A549 (cell line): ENCODE data around the gene IL22RA2. TPM values are rescaled to one million over a fixed set of nuclear protein-coding genes. Genes with fewer than 3 reads are reported as not detected.

Experiments used
- ATAC-seq, 2 experiments: fragments of 200-7000 bp in 1 of 2; fragments of >200 bp in 1 of 2; cut with Nextera tagmentation in 1 of 2; cut with Tn5 transposase in 1 of 2; 3 replicates each; pipeline versions ENCODE4 v1.8.0 to v1.9.1; 2018 to 2020; ENCODE audit warnings: mild to moderate bottlenecking in 1 of 2, moderate library complexity in 1 of 2
- CTCF ChIA-PET: fragments of 300-600 bp; sonication (Branson Sonifier 250); formaldehyde crosslinking; extraction: SDS; loops from one replicate; lab custom pipeline; 2021; ENCODE audit warnings: antibody characterized with exemption, inconsistent platforms; lab: Yijun Ruan, JAX
- POLR2A ChIA-PET: fragments of 350-600 bp; formaldehyde crosslinking; extraction: SDS; loops from one replicate; lab custom pipeline; 2021; ENCODE audit warnings: antibody characterized with exemption, inconsistent platforms; lab: Yijun Ruan, JAX
- DNase-seq, 2 experiments: peaks; one replicate each; pipeline versions ENCODE4 v3.0.0 to v3.0.0-alpha.2; 2011 to 2016; ENCODE audit warnings: low read depth in 1 of 2, low spot score in 1 of 2
- FAIRE-seq: peaks from 2 replicates; lab custom pipeline; 2011; peaks lifted over from hg19 to GRCh38; lab: Jason Lieb, UNC
- H3K27ac ChIP-seq, 2 experiments: fragments of >200 bp; sonication (Bioruptor Twin); formaldehyde crosslinking; 3 replicates each; pipeline ENCODE4 v1.5.1; 2016 to 2017
- H3K4me1 ChIP-seq: fragments of >200 bp; sonication (Bioruptor Twin); formaldehyde crosslinking; 3 replicates; pipeline ENCODE4 v1.6.1; 2016
- H3K4me2 ChIP-seq: fragments of >200 bp; sonication (Bioruptor Twin); formaldehyde crosslinking; 3 replicates; pipeline ENCODE4 v1.6.1; 2016
- H3K4me3 ChIP-seq: fragments of >200 bp; sonication (Bioruptor Twin); formaldehyde crosslinking; 3 replicates; pipeline ENCODE4 v1.5.1; 2016
- H3K9me3 ChIP-seq: fragments of >200 bp; sonication (Bioruptor Twin); formaldehyde crosslinking; 3 replicates; pipeline ENCODE4 v1.6.1; 2016
- ATOH8 ChIP-seq: fragments of 250-450 bp; sonication (Bioruptor Pico); IDR thresholded peaks from 2 replicates; pipeline ENCODE4 v1.5.0; 2020; ENCODE audit warnings: low read depth, mild to moderate bottlenecking, moderate library complexity
- CBX8 ChIP-seq: fragments of 200-600 bp; sonication (generic); IDR thresholded peaks from 2 replicates; pipeline ENCODE4 v1.6.1; 2016
- CHD4 ChIP-seq: fragments of 200-600 bp; sonication (generic); IDR thresholded peaks from 2 replicates; pipeline ENCODE4 v1.6.1; 2016; ENCODE audit warnings: antibody characterized with exemption, mild to moderate bottlenecking, borderline replicate concordance
- ESRRA ChIP-seq: fragments of 150-350 bp; IDR thresholded peaks from 2 replicates; pipeline ENCODE4 v1.6.1; 2014; ENCODE audit warnings: mild to moderate bottlenecking, low read length, borderline replicate concordance
- FOSB ChIP-seq: fragments of 250-450 bp; sonication (Bioruptor Pico); IDR thresholded peaks from 2 replicates; pipeline ENCODE4 v1.5.0; 2020; ENCODE audit warnings: mild to moderate bottlenecking, moderate library complexity
- FOSL2 ChIP-seq, 2 experiments: fragments of 450-650 bp in 1 of 2; fragments of >200 bp in 1 of 2; sonication (Bioruptor Twin) in 1 of 2; formaldehyde crosslinking; IDR thresholded peaks; 2 replicates each; pipeline versions ENCODE4 v1.5.0 to v1.6.1; 2016 to 2020; ENCODE audit warnings: mild to moderate bottlenecking in 1 of 2, moderate library complexity in 1 of 2
- GATA3 ChIP-seq: IDR thresholded peaks from 2 replicates; pipeline ENCODE4 v1.6.1; 2012; ENCODE audit warnings: borderline replicate concordance
- HES2 ChIP-seq: fragments of >200 bp; sonication (Bioruptor Twin); formaldehyde crosslinking; IDR thresholded peaks from 2 replicates; pipeline ENCODE4 v1.6.1; 2016
- HOXB13 ChIP-seq: fragments of 250-450 bp; sonication (Bioruptor Pico); IDR thresholded peaks from 2 replicates; pipeline ENCODE4 v1.5.0; 2020; ENCODE audit warnings: low read depth, mild to moderate bottlenecking, moderate library complexity
- HOXB5 ChIP-seq: fragments of 250-450 bp; sonication (Bioruptor Pico); IDR thresholded peaks from 2 replicates; pipeline ENCODE4 v1.5.0; 2020; ENCODE audit warnings: mild to moderate bottlenecking, moderate library complexity
- JUN ChIP-seq, 2 experiments: fragments of >200 bp; sonication (Bioruptor Twin); formaldehyde crosslinking; IDR thresholded peaks; 2 replicates in 1 of 2; 3 replicates in 1 of 2; pipeline ENCODE4 v1.6.1; 2016 to 2017
- JUNB ChIP-seq: fragments of >200 bp; sonication (Bioruptor Twin); formaldehyde crosslinking; IDR thresholded peaks from 2 replicates; pipeline ENCODE4 v1.6.1; 2016
- MAZ ChIP-seq: fragments of 150-350 bp; IDR thresholded peaks from 2 replicates; pipeline ENCODE4 v1.6.1; 2014; ENCODE audit warnings: antibody characterized with exemption, low read depth, low read length, borderline replicate concordance
- MYC ChIP-seq: IDR thresholded peaks from 2 replicates; pipeline ENCODE4 v1.6.1; 2012; ENCODE audit warnings: mild to moderate bottlenecking, inconsistent platforms, low read length, improper control_type of control experiment, borderline replicate concordance
- NFE2L2 ChIP-seq: fragments of 150-350 bp; conservative IDR thresholded peaks from 2 replicates; pipeline ENCODE4 v1.6.1; 2014; ENCODE audit warnings: low read length
- NR3C1 ChIP-seq: fragments of >200 bp; sonication (Bioruptor Twin); formaldehyde crosslinking; IDR thresholded peaks from 3 replicates; pipeline ENCODE4 v1.6.1; 2017
- PBX3 ChIP-seq: IDR thresholded peaks from 2 replicates; pipeline ENCODE4 v1.6.1; 2012
- PHF8 ChIP-seq: fragments of 200-600 bp; sonication (generic); IDR thresholded peaks from 2 replicates; pipeline ENCODE4 v1.6.1; 2016; ENCODE audit warnings: low read depth, mild to moderate bottlenecking, antibody characterized with exemption, moderate library complexity, borderline replicate concordance
- POLR2A ChIP-seq: IDR thresholded peaks from 2 replicates; pipeline ENCODE4 v1.6.1; 2012; ENCODE audit warnings: mild to moderate bottlenecking, low read length
- POLR2AphosphoS2 ChIP-seq: conservative IDR thresholded peaks from 2 replicates; pipeline ENCODE4 v1.6.1; 2012; ENCODE audit warnings: low read length, improper control_type of control experiment, inconsistent platforms
- RAD21 ChIP-seq, 2 experiments: fragments of >200 bp in 1 of 2; sonication (Bioruptor Twin) in 1 of 2; formaldehyde crosslinking in 1 of 2; IDR thresholded peaks in 1 of 2; conservative IDR thresholded peaks in 1 of 2; 2 replicates in 1 of 2; 3 replicates in 1 of 2; pipeline ENCODE4 v1.6.1; 2012 to 2018; ENCODE audit warnings: inconsistent platforms in 1 of 2
- SMC3 ChIP-seq: fragments of >200 bp; sonication (Bioruptor Twin); formaldehyde crosslinking; IDR thresholded peaks from 3 replicates; pipeline ENCODE4 v1.6.1; 2018; ENCODE audit warnings: inconsistent platforms
- SREBF2 ChIP-seq: fragments of 450-650 bp; IDR thresholded peaks from 2 replicates; pipeline ENCODE4 v1.6.1; 2014; ENCODE audit warnings: mild to moderate bottlenecking, moderate library complexity
- TFCP2L1 ChIP-seq: fragments of 250-450 bp; sonication (Bioruptor Pico); IDR thresholded peaks from 2 replicates; pipeline ENCODE4 v1.5.0; 2021; ENCODE audit warnings: mild to moderate bottlenecking
- USF2 ChIP-seq: fragments of 450-650 bp; IDR thresholded peaks from 2 replicates; pipeline ENCODE4 v1.6.1; 2014; ENCODE audit warnings: antibody characterized with exemption
- ZC3H11A ChIP-seq: fragments of 450-650 bp; IDR thresholded peaks from 2 replicates; pipeline ENCODE4 v1.6.1; 2014; ENCODE audit warnings: antibody characterized with exemption, mild to moderate bottlenecking
- WGBS: methylation state at CpG from one replicate; pipeline ENCODE4 v1.1.6; 2017; ENCODE audit errors: missing lambda C conversion rate; 5-methylcytosine and 5-hydroxymethylcytosine counted together
- polyA plus RNA-seq, 4 experiments: library from polyadenylated mRNA; depleted of rRNA in 3 of 4; stranded (reverse); fragments of >200 nt; fragmentation: RNase III in 1 of 4; extraction: RNeasy Plus Mini Kit Qiagen cat#74134 plus additional on column Dnase treatment in 1 of 4; gene quantifications; 2 replicates in 3 of 4; 3 replicates in 1 of 4; pipeline ENCODE4 v1.2.3, GENCODE V29; 2011 to 2017

The IL22RA2 gene
- polyA plus RNA-seq, 2 of the 4 experiments (the other 2 are of a cell fraction): not detected

- TF ChIP-seq MAZ: no peak
- TF ChIP-seq RAD21 (conservative IDR thresholded peaks at IDR 0.05 in 1 of 2, IDR thresholded peaks at IDR 0.05 in 1 of 2): no peak
- no peak for TF ChIP-seq NR3C1
- TF ChIP-seq CBX8: no peak
- TF ChIP-seq GATA3: no peak
- no peak for TF ChIP-seq POLR2AphosphoS2
- H3K4me1 ChIP-seq: no peaks in the 10 kb centered on the region
- no peak overlapping the region for H3K4me2 ChIP-seq
- FAIRE-seq: no peak
- CTCF ChIA-PET: interaction anchor here (1.7 kb wide), 1 partner anchor 14 kb away, joined by 3 read pairs; no protein-coding TSS in a partner anchor
- 15% methylated on average over 3 of the region's 3 CpGs for WGBS
- DNase-seq: no peak
- peaks cover 11% of the 10 kb centered on the region; the same call in 2 of the 3 replicates for H3K9me3 ChIP-seq
- no peak overlapping the region for H3K27ac ChIP-seq
- POLR2A ChIA-PET: no interaction called here
- ATAC-seq: no peak
- H3K4me3 ChIP-seq: no peak overlapping the region
These were observed 8.6 kb upstream of the IL22RA2 start for GRCh38 chr6:137181891-137182653.

GRCh38 chr6:137177611-137178010 lies 4.2 kb upstream of the IL22RA2 start:
- CTCF ChIA-PET: interaction anchor here (0.6 to 2.0 kb wide), 2 partner anchors 83 to 1246 kb away, joined by 4 to 7 read pairs; no protein-coding TSS in a partner anchor
- Histone ChIP-seq H3K4me2 (no peak overlapping the region), H3K27ac (no peak overlapping the region), H3K4me1 (no peaks in the 10 kb centered on the region), H3K9me3 (peaks cover 6% of the 10 kb centered on the region; the same call in 1 of the 3 replicates), H3K4me3 (no peak overlapping the region)
- POLR2A ChIA-PET: no interaction called here
- ATAC-seq: no peak
- DNase-seq: no peak
- WGBS: 64% methylated on average over 1 of the region's 1 CpG
- FAIRE-seq: no peak
- TF ChIP-seq JUN (IDR thresholded peaks at IDR 0.05) (no peak), ESRRA (no peak), MYC (no peak), CHD4 (no peak), NFE2L2 (no peak), PBX3 (no peak), HES2 (no peak), JUNB (no peak), SREBF2 (no peak), FOSL2 (IDR thresholded peaks at IDR 0.05) (no peak), FOSL2 (CRISPR knock-in tag; IDR thresholded peaks at IDR 0.05) (no peak), POLR2AphosphoS2 (no peak), TFCP2L1 (CRISPR knock-in tag) (no peak), FOSB (CRISPR knock-in tag) (no peak), ZC3H11A (no peak), USF2 (no peak), PHF8 (no peak)

- no peak for DNase-seq
- Histone ChIP-seq H3K4me2 (no peak overlapping the region), H3K4me3 (no peak overlapping the region), H3K9me3 (0 out of 3 replicates have a peak, but pooled peaks cover 2% of the 10 kb centered on the region), H3K4me1 (no peaks in the 10 kb centered on the region), H3K27ac (no peak overlapping the region)
- no peak for FAIRE-seq
- 75% methylated on average over 5 of the region's 5 CpGs for WGBS
- POLR2A ChIA-PET: no interaction called here
- TF ChIP-seq POLR2A (no peak), ATOH8 (CRISPR knock-in tag) (no peak), SMC3 (no peak), HOXB13 (CRISPR knock-in tag) (no peak), HOXB5 (no peak)
- CTCF ChIA-PET: interaction anchor here (0.7 to 2.0 kb wide), 2 partner anchors 10 to 83 kb away, joined by 4 to 7 read pairs; no protein-coding TSS in a partner anchor
- no peak for ATAC-seq
These were observed 3.3 kb upstream of the IL22RA2 start for GRCh38 chr6:137176729-137177128.
